Gastrocnemius medialis (tissue), 4 donors: ENCODE measurements around the gene DOCK7. TPM values are rescaled to one million over a fixed set of nuclear protein-coding genes. Genes with fewer than 3 reads are reported as not detected.

Source experiments
- ATAC-seq, 2 donors: fragments of 150-250 bp; one replicate each; pipeline ENCODE4 v1.9.1; 2016
- DNase-seq, 2 donors: peaks; one replicate each; pipeline ENCODE4 v3.0.0-alpha.2; 2019
- H3K27ac ChIP-seq, 4 donors: fragments of 200-600 bp; sonication (generic); 1 replicate in 1 of 4; 2 replicates in 3 of 4; pipeline ENCODE4 v1.5.1; 2016 to 2018; ENCODE audit warnings: mild to moderate bottlenecking in 2 of 4, moderate library complexity in 1 of 4
- H3K27me3 ChIP-seq, 3 donors: fragments of 200-600 bp; sonication (generic) in 2 of 3; 1 replicate in 1 of 3; 2 replicates in 2 of 3; pipeline versions ENCODE4 v1.5.1 to v1.6.0; 2016 to 2019; ENCODE audit warnings: mild to moderate bottlenecking in 1 of 3, moderate library complexity in 1 of 3
- H3K36me3 ChIP-seq, 2 donors: fragments of 200-600 bp; sonication (generic) in 1 of 2; one replicate each; pipeline ENCODE4 v1.5.1; 2017 to 2018
- H3K4me1 ChIP-seq, 2 donors: fragments of 200-600 bp; sonication (generic) in 1 of 2; one replicate each; pipeline ENCODE4 v1.5.1; 2016 to 2017; ENCODE audit warnings: mild to moderate bottlenecking in 2 of 2
- H3K4me3 ChIP-seq, 4 donors: fragments of 200-600 bp; sonication (generic) in 3 of 4; 1 replicate in 1 of 4; 2 replicates in 3 of 4; pipeline ENCODE4 v1.5.1; 2016 to 2019; ENCODE audit warnings: mild to moderate bottlenecking in 2 of 4
- H3K9me3 ChIP-seq, 3 donors: fragments of 200-600 bp; sonication (generic) in 2 of 3; 1 replicate in 1 of 3; 2 replicates in 2 of 3; pipeline ENCODE4 v1.5.1; 2016 to 2019
- POLR2A ChIP-seq, 2 donors: fragments of 450-650 bp; IDR thresholded peaks; one replicate each; pipeline ENCODE4 v1.6.1; 2017; ENCODE audit warnings: antibody characterized with exemption in 2 of 2, mild to moderate bottlenecking in 2 of 2, moderate library complexity in 2 of 2
- in situ Hi-C, 4 donors: fragments of 200-750 bp; cut with MboI; loops; one replicate each; pipeline versions ENCODE4 v1.15.0 to v1.8.0; 2017; ENCODE audit warnings: low sequenced_read_pairs in 4 of 4
- intact Hi-C: fragments of 100-400 bp; cut with DNase I; formaldehyde crosslinking; loops from one replicate; pipeline ENCODE4 v1.15.1; 2023; ENCODE audit warnings: low total_unique reads
- total RNA-seq, 4 donors: library from RNA; depleted of rRNA; stranded (reverse); fragments of >200 nt; gene quantifications; one replicate each; pipeline versions ENCODE4 v1.1.0 to v1.2.3, GENCODE V29; 2016
- TF ChIP-seq, protein P1 (sequence below), 5 experiments: fragments of 450-650 bp in 3 of 5; fragments of 200-600 bp in 2 of 5; sonication (generic) in 2 of 5; IDR thresholded peaks in 4 of 5; conservative IDR thresholded peaks in 1 of 5; 1 replicate in 4 of 5; 2 replicates in 1 of 5; pipeline ENCODE4 v1.5.1; 2016 to 2019; ENCODE audit warnings: antibody characterized with exemption in 5 of 5, mild to moderate bottlenecking in 3 of 5, moderate library complexity in 3 of 5

The DOCK7 gene
- total RNA-seq, 4 donors from 2014 or later = 7.9 to 14.7 (median 10.9) TPM

DNA sequence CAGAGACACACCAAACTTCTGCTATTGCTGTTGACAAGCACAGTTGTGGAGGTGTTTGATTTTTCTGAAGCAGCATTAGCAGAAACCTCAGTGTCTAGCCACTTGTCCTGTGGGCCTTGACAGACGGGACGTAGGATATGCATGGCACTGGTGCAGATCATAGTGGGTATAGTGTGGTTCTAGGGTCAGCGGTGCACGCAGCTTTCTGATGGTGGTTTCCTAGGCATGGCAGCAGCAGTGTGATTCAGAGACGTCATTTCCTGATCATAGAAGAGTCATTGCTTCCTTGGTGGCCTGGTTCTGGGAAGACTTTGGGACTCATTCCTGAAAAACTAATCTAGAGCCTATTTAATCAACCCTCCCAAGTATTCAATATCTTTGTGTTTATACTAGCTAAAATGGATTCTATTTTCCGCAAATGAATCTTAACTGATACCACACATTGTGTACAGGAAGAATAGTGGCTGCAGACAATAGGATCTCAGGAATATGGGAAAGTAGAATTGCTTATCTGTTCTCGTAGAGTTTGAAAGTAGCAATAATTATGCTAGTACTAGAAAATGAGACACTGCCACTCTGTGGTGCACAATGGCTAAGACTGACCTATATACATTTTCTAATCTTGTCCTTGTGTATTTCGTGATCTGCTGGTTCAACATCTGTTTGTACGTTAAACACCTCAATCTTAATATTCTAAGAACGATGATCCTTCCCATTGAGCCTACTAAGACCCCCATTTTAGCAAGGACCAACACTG lies 254.1 kb downstream of the DOCK7 start:
- in situ Hi-C loops (no loop called here), intact Hi-C loops (loop anchor here (10.0 kb wide), 1 partner anchor 931 kb away; the partner anchor contains the start of gene ALG6)
- Histone ChIP-seq H3K27ac (no peak overlapping the region), H3K4me1 (peaks cover 12 to 17% of the 10 kb centered on the region in 2 donors), H3K27me3 (no peaks in the 10 kb centered on the region), H3K4me3 (no peak overlapping the region), H3K9me3 (no peaks in the 10 kb centered on the region), H3K36me3 (no peaks in the 10 kb centered on the region)
- ATAC-seq (no peak), DNase-seq (no peak)
- no peak for TF ChIP-seq POLR2A (IDR thresholded peaks at IDR 0.05)
- TF ChIP-seq, protein P1, sequence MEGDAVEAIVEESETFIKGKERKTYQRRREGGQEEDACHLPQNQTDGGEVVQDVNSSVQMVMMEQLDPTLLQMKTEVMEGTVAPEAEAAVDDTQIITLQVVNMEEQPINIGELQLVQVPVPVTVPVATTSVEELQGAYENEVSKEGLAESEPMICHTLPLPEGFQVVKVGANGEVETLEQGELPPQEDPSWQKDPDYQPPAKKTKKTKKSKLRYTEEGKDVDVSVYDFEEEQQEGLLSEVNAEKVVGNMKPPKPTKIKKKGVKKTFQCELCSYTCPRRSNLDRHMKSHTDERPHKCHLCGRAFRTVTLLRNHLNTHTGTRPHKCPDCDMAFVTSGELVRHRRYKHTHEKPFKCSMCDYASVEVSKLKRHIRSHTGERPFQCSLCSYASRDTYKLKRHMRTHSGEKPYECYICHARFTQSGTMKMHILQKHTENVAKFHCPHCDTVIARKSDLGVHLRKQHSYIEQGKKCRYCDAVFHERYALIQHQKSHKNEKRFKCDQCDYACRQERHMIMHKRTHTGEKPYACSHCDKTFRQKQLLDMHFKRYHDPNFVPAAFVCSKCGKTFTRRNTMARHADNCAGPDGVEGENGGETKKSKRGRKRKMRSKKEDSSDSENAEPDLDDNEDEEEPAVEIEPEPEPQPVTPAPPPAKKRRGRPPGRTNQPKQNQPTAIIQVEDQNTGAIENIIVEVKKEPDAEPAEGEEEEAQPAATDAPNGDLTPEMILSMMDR (IDR thresholded peaks at IDR 0.05 in 4 of 5, conservative IDR thresholded peaks at IDR 0.05 in 1 of 5) = no peak

- Histone ChIP-seq H3K4me3 (no peak overlapping the region), H3K4me1 (no peaks in the 10 kb centered on the region), H3K27ac (no peak overlapping the region), H3K27me3 (no peaks in the 10 kb centered on the region), H3K36me3 (no peaks in the 10 kb centered on the region), H3K9me3 (no peaks in the 10 kb centered on the region)
- in situ Hi-C loops = no loop called here
- DNase-seq = no peak
- intact Hi-C loops = no loop called here
- no peak for TF ChIP-seq POLR2A (IDR thresholded peaks at IDR 0.05)
- TF ChIP-seq, protein P1 (IDR thresholded peaks at IDR 0.05 in 4 of 5, conservative IDR thresholded peaks at IDR 0.05 in 1 of 5) = no peak
- no peak for ATAC-seq
Measured at GRCh38 chr1:62429581-62429980, 258.6 kb downstream of the DOCK7 start.

- H3K27me3 ChIP-seq = no peaks in the 10 kb centered on the region
- TF ChIP-seq POLR2A (IDR thresholded peaks at IDR 0.05) = no peak
- TF ChIP-seq, protein P1 (IDR thresholded peaks at IDR 0.05 in 4 of 5, conservative IDR thresholded peaks at IDR 0.05 in 1 of 5) = no peak
- H3K9me3 ChIP-seq = no peaks in the 10 kb centered on the region
- no peaks in the 10 kb centered on the region for H3K36me3 ChIP-seq
- in situ Hi-C loops = no loop called here
- H3K4me3 ChIP-seq = no peak overlapping the region
- no peaks in the 10 kb centered on the region for H3K4me1 ChIP-seq
- intact Hi-C loops = no loop called here
- no peak for ATAC-seq
- DNase-seq = no peak
- H3K27ac ChIP-seq = no peak overlapping the region
Measured at GRCh38 chr1:62428351-62428750, 259.8 kb downstream of the DOCK7 start.

- no peaks in the 10 kb centered on the region for H3K27me3 ChIP-seq
- in situ Hi-C loops (no loop called here), intact Hi-C loops (no loop called here)
- no peak for TF ChIP-seq POLR2A (IDR thresholded peaks at IDR 0.05)
- TF ChIP-seq, protein P1 (IDR thresholded peaks at IDR 0.05 in 4 of 5, conservative IDR thresholded peaks at IDR 0.05 in 1 of 5) = no peak
- H3K9me3 ChIP-seq = no peaks in the 10 kb centered on the region
- H3K27ac ChIP-seq = no peak overlapping the region
- ATAC-seq (no peak), DNase-seq (no peak)
- H3K4me1 ChIP-seq = no peaks in the 10 kb centered on the region
- no peak overlapping the region for H3K4me3 ChIP-seq
- no peaks in the 10 kb centered on the region for H3K36me3 ChIP-seq
Measured at GRCh38 chr1:62426794-62427193, 261.4 kb downstream of the DOCK7 start.
